HepG2 (cell line): ENCODE data around the gene C2orf81. TPM values are rescaled to one million over a fixed set of nuclear protein-coding genes. Genes with fewer than 3 reads are reported as not detected.

ENCODE experiments used
- CHD2 ChIP-seq: IDR thresholded peaks from 2 replicates; pipeline ENCODE4 v1.6.1; 2011; ENCODE audit warnings: low read depth, low read length, improper control_type of control experiment
- YEATS4 ChIP-seq: sonication (generic); formaldehyde crosslinking; IDR thresholded peaks from 2 replicates; pipeline ENCODE4 v1.4.0; 2020; ENCODE audit warnings: missing genetic modification reagents, borderline replicate concordance
- ZNF121 ChIP-seq: sonication (generic); formaldehyde crosslinking; IDR thresholded peaks from 2 replicates; pipeline ENCODE4 v1.5.0; 2020; ENCODE audit warnings: mild to moderate bottlenecking, missing genetic modification reagents
- ZNF335 ChIP-seq: sonication (generic); formaldehyde crosslinking; IDR thresholded peaks from 2 replicates; pipeline ENCODE4 v1.4.0; 2020; ENCODE audit warnings: missing genetic modification reagents
- ZNF382 ChIP-seq: sonication (generic); formaldehyde crosslinking; IDR thresholded peaks from 2 replicates; pipeline ENCODE4 v1.5.0; 2020; ENCODE audit warnings: missing genetic modification reagents, mild to moderate bottlenecking, borderline replicate concordance
- ZNF746 ChIP-seq: sonication (generic); formaldehyde crosslinking; IDR thresholded peaks from 2 replicates; pipeline ENCODE4 v1.8.0; 2022; ENCODE audit warnings: mild to moderate bottlenecking, missing genetic modification reagents
- ZNF841 ChIP-seq: sonication (generic); formaldehyde crosslinking; IDR thresholded peaks from 2 replicates; pipeline ENCODE4 v1.8.1; 2023; ENCODE audit warnings: missing genetic modification reagents, borderline replicate concordance
- ZSCAN20 ChIP-seq: sonication (generic); formaldehyde crosslinking; IDR thresholded peaks from 2 replicates; pipeline ENCODE4 v1.4.0; 2020; ENCODE audit warnings: missing genetic modification reagents, mild to moderate bottlenecking, borderline replicate concordance
- polyA plus RNA-seq, 8 experiments: library from polyadenylated mRNA; depleted of rRNA in 3 of 8; stranded (reverse) in 7 of 8; unstranded in 1 of 8; fragments of >200 nt; fragmentation: Illumina TruSeq in 4 of 8; extraction: Trizol in 4 of 8; gene quantifications; 2 replicates each; pipeline versions ENCODE4 v1.2.1 to v1.2.3, GENCODE V29; 2011 to 2016; ENCODE audit warnings: low read depth in 4 of 8, missing spikeins in 1 of 8, mixed read lengths in 1 of 8; ENCODE audit not compliant: insufficient read depth in 1 of 8
- total RNA-seq, 5 experiments: library from RNA; depleted of rRNA; stranded (reverse); fragments of >200 nt; fragmentation: Illumina TruSeq; extraction: Trizol; gene quantifications; 2 replicates each; pipeline ENCODE4 v1.2.3, GENCODE V29; 2016; ENCODE audit warnings: low read depth in 1 of 5
- TF ChIP-seq, protein P1 (sequence below): sonication (generic); formaldehyde crosslinking; IDR thresholded peaks from 2 replicates; pipeline ENCODE4 v1.5.0; 2020; ENCODE audit warnings: mild to moderate bottlenecking, missing genetic modification reagents, borderline replicate concordance
- TF ChIP-seq, protein P2 (sequence below): sonication (generic); formaldehyde crosslinking; conservative IDR thresholded peaks from 2 replicates; pipeline ENCODE4 v1.8.0; 2022; ENCODE audit warnings: mild to moderate bottlenecking, moderate library complexity, missing genetic modification reagents

Gene C2orf81
- total and polyA plus RNA-seq, 2 of the 13 experiments (the other 11 are each of a cell fraction or from before 2014, with no cell fraction given), result 0.15 to 0.17 TPM

GRCh38 chr2:74457549-74458131, 36.2 kb upstream of the C2orf81 start (continued):
- TF ChIP-seq, protein P1, sequence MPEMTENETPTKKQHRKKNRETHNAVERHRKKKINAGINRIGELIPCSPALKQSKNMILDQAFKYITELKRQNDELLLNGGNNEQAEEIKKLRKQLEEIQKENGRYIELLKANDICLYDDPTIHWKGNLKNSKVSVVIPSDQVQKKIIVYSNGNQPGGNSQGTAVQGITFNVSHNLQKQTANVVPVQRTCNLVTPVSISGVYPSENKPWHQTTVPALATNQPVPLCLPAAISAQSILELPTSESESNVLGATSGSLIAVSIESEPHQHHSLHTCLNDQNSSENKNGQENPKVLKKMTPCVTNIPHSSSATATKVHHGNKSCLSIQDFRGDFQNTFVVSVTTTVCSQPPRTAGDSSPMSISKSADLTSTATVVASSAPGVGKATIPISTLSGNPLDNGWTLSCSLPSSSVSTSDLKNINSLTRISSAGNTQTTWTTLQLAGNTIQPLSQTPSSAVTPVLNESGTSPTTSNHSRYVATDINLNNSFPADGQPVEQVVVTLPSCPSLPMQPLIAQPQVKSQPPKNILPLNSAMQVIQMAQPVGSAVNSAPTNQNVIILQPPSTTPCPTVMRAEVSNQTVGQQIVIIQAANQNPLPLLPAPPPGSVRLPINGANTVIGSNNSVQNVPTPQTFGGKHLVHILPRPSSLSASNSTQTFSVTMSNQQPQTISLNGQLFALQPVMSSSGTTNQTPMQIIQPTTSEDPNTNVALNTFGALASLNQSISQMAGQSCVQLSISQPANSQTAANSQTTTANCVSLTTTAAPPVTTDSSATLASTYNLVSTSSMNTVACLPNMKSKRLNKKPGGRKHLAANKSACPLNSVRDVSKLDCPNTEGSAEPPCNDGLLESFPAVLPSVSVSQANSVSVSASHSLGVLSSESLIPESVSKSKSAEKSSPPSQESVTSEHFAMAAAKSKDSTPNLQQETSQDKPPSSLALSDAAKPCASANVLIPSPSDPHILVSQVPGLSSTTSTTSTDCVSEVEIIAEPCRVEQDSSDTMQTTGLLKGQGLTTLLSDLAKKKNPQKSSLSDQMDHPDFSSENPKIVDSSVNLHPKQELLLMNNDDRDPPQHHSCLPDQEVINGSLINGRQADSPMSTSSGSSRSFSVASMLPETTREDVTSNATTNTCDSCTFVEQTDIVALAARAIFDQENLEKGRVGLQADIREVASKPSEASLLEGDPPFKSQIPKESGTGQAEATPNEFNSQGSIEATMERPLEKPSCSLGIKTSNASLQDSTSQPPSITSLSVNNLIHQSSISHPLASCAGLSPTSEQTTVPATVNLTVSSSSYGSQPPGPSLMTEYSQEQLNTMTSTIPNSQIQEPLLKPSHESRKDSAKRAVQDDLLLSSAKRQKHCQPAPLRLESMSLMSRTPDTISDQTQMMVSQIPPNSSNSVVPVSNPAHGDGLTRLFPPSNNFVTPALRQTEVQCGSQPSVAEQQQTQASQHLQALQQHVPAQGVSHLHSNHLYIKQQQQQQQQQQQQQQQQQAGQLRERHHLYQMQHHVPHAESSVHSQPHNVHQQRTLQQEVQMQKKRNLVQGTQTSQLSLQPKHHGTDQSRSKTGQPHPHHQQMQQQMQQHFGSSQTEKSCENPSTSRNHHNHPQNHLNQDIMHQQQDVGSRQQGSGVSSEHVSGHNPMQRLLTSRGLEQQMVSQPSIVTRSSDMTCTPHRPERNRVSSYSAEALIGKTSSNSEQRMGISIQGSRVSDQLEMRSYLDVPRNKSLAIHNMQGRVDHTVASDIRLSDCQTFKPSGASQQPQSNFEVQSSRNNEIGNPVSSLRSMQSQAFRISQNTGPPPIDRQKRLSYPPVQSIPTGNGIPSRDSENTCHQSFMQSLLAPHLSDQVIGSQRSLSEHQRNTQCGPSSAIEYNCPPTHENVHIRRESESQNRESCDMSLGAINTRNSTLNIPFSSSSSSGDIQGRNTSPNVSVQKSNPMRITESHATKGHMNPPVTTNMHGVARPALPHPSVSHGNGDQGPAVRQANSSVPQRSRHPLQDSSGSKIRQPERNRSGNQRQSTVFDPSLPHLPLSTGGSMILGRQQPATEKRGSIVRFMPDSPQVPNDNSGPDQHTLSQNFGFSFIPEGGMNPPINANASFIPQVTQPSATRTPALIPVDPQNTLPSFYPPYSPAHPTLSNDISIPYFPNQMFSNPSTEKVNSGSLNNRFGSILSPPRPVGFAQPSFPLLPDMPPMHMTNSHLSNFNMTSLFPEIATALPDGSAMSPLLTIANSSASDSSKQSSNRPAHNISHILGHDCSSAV (CRISPR knock-in tag), result no peak
- TF ChIP-seq ZNF841 (CRISPR knock-in tag), result no peak
- peak; percentile 82 for TF ChIP-seq YEATS4
- peak; percentile 53; the same call in 1 of the 2 replicates for TF ChIP-seq CHD2
- TF ChIP-seq ZNF335 (CRISPR knock-in tag), result 0 out of 2 replicates have a peak, but pooled peaks have one; percentile 50
- TF ChIP-seq ZNF382 (CRISPR knock-in tag), result no peak
- peak; percentile 44; the same call in 1 of the 2 replicates for TF ChIP-seq ZNF121 (CRISPR knock-in tag)
- peak; percentile 75; the same call in 1 of the 2 replicates for TF ChIP-seq ZSCAN20 (CRISPR knock-in tag)
- TF ChIP-seq ZNF746 (CRISPR knock-in tag), result peak; percentile 91; the same call in 1 of the 2 replicates
- TF ChIP-seq, protein P2, sequence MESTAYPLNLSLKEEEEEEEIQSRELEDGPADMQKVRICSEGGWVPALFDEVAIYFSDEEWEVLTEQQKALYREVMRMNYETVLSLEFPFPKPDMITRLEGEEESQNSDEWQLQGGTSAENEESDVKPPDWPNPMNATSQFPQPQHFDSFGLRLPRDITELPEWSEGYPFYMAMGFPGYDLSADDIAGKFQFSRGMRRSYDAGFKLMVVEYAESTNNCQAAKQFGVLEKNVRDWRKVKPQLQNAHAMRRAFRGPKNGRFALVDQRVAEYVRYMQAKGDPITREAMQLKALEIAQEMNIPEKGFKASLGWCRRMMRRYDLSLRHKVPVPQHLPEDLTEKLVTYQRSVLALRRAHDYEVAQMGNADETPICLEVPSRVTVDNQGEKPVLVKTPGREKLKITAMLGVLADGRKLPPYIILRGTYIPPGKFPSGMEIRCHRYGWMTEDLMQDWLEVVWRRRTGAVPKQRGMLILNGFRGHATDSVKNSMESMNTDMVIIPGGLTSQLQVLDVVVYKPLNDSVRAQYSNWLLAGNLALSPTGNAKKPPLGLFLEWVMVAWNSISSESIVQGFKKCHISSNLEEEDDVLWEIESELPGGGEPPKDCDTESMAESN (CRISPR knock-in tag), result no peak; the same call in 1 of the 2 replicates
